BJ (cell line): Measurements from ENCODE around the gene TSPAN4. TPM values are rescaled to one million over a fixed set of nuclear protein-coding genes. Genes with fewer than 3 reads are reported as not detected.

ENCODE experiments used
- CTCF ChIA-PET: fragments of 350-600 bp; formaldehyde crosslinking; extraction: SDS; loops from one replicate; lab custom pipeline; 2021; ENCODE audit warnings: antibody characterized with exemption, inconsistent platforms; lab: Yijun Ruan, JAX
- POLR2A ChIA-PET: fragments of 300-600 bp; sonication (Branson Sonifier 250); formaldehyde crosslinking; extraction: SDS; loops from one replicate; lab custom pipeline; 2021; ENCODE audit warnings: antibody characterized with exemption; lab: Charles Lee
- DNase-seq: peaks from one replicate; pipeline ENCODE4 v3.0.0-alpha.2; 2011; ENCODE audit warnings: low read depth
- H3K27me3 ChIP-seq: 2 replicates; pipeline ENCODE4 v1.6.0; 2011; ENCODE audit warnings: low read length; ENCODE audit not compliant: control insufficient read depth, insufficient read depth
- H3K36me3 ChIP-seq: 2 replicates; pipeline ENCODE4 v1.5.1; 2011; ENCODE audit warnings: low read length; ENCODE audit not compliant: control insufficient read depth, insufficient read depth
- H3K4me3 ChIP-seq: 2 replicates; pipeline ENCODE4 v1.5.1; 2011; ENCODE audit warnings: low read depth, mild to moderate bottlenecking, control low read depth, low read length
- CTCF ChIP-seq: IDR thresholded peaks from 2 replicates; pipeline ENCODE4 v1.5.1; 2011; ENCODE audit warnings: low read depth, mild to moderate bottlenecking, control low read depth, inconsistent platforms, low read length, moderate library complexity; ENCODE audit not compliant: insufficient read depth
- polyA plus RNA-seq: library from polyadenylated mRNA; depleted of rRNA; stranded (reverse); fragments of >200 nt; gene quantifications from 2 replicates; pipeline ENCODE4 v1.2.3, GENCODE V29; 2011

Gene TSPAN4
- polyA plus RNA-seq, 1 experiment = 295 TPM

DNA sequence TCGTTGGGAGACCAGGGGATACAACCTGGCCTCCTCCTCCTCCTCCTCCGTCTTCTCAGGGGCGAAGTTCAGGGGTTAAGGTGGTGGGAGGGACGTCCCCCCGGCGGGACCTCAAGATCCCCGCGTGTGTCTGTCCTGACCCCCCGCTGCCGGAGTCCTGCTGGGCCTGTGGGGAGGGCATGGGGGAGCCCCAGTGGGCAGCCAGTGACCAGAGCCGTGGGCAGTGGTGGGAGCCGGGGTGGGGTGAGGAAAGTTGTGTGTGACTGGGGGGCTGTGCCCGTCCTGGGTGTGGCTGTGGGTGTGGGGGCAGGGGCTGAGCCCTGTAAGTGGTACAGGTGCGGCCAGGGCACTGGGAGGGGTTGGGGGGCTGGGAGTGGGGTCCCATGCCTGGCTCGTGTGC, 10.1 kb downstream of the TSPAN4 start:
- ChIA-PET CTCF (no interaction called here), POLR2A (no interaction called here)
- H3K27me3 ChIP-seq = no peaks in the 10 kb centered on the region
- no peak overlapping the region for H3K4me3 ChIP-seq
- DNase-seq = no peak
- H3K36me3 ChIP-seq = peaks cover 9% of the 10 kb centered on the region
- no peak for TF ChIP-seq CTCF

GRCh38 chr11:853682-854448, 11.2 kb downstream of the TSPAN4 start:
- TF ChIP-seq CTCF = no peak
- Histone ChIP-seq H3K4me3 (no peak overlapping the region), H3K36me3 (peaks cover 9% of the 10 kb centered on the region), H3K27me3 (no peaks in the 10 kb centered on the region)
- CTCF ChIA-PET = interaction anchor here (0.6 to 1.2 kb wide), 2 partner anchors 11 to 198 kb away, joined by 3 read pairs; no protein-coding TSS in a partner anchor
- DNase-seq = no peak
- POLR2A ChIA-PET = no interaction called here

DNA sequence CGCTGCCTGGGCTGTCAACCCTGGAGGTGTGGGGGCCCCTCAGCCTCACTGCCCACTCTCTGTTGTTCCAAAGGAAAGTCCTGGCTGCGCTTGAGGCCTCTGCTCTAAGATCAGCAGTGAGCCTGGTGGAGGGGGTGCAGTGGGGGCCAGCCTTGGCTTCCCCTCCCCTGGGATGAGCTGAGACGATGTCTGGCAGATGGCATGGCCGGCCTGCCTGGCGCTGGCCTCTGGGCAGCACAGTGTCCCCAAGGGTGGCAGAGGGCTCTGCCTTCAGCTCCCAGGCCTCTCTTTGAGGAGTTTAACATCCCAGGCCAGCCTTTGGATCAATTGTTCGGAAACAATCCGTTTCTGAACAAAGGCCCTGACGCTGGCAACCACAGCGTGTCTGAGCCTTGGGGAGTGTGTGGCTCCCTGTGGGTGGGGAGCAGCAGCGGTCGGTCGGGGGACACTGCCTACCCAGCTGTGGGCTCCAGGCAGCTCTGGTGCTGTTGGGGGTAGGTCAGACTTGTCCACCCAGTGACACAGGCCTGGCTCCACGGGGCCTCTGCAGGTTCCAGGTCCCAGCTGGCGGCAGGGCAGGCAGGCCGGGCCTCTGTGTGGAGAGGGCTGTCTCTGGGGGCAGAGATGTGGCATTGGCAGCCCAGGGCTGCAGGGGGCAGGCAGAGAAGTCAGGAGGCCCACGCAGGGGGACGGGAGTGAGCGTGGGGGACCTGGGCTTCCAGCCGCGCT, 12.1 kb downstream of the TSPAN4 start:
- Histone ChIP-seq H3K27me3 (no peaks in the 10 kb centered on the region), H3K4me3 (no peak overlapping the region), H3K36me3 (peaks cover 9% of the 10 kb centered on the region)
- no peak for DNase-seq
- no peak for TF ChIP-seq CTCF
- POLR2A ChIA-PET = no interaction called here
- CTCF ChIA-PET = interaction anchor here (0.6 to 1.2 kb wide), 2 partner anchors 12 to 197 kb away, joined by 3 read pairs; no protein-coding TSS in a partner anchor

DNA sequence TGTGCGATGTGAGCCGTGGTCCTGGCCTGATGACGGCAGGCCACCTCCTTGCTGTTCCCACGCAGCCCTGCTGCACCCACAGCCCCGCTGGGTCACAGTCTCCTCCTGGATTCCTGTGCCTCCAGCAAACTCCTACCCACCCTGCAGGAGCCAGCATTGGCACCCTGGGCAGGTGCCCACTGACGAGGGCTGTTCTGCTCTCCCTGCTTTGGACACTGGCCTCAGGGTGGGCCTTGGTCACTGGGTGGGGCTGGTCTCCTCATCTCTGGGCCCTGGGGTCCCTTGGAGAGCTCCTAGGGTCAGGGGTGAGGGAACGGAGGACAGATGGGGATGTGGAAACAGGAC, 12.7 kb downstream of the TSPAN4 start:
- no peak for DNase-seq
- Histone ChIP-seq H3K27me3 (no peaks in the 10 kb centered on the region), H3K4me3 (no peak overlapping the region), H3K36me3 (peaks cover 9% of the 10 kb centered on the region)
- ChIA-PET POLR2A (no interaction called here), CTCF (interaction anchor here (1.2 kb wide), 1 partner anchor 196 kb away, joined by 3 read pairs; no protein-coding TSS in a partner anchor)
- no peak for TF ChIP-seq CTCF

DNA sequence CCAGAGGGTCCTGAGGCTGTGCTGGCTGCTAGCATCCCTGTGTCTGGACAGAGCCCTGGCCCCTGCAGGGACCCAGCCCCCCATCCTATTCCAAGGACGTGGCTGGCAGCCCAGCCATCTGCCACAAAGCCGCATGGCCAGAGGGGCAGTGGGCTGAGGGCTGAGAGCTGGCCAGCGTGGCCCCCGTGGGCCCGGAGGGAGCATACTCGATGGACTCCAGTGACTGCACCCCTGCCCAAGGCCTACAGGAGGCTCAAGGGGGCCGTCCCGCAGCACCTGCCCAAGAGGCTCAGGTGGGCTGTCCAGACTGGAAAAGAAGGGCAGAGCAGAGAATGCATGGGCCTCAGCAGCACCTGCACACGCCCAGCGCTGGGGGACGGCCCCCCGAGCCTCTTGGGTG, 13.1 kb downstream of the TSPAN4 start:
- ChIA-PET POLR2A (no interaction called here), CTCF (interaction anchor here (1.8 to 2.0 kb wide), 2 partner anchors 8 to 196 kb away, joined by 7 to 9 read pairs; no protein-coding TSS in a partner anchor)
- no peak for DNase-seq
- Histone ChIP-seq H3K36me3 (peaks cover 6% of the 10 kb centered on the region), H3K4me3 (no peak overlapping the region), H3K27me3 (no peaks in the 10 kb centered on the region)
- no peak for TF ChIP-seq CTCF
